ENCODE measurements around the gene MYO1H.

MYO1H gene

DNA sequence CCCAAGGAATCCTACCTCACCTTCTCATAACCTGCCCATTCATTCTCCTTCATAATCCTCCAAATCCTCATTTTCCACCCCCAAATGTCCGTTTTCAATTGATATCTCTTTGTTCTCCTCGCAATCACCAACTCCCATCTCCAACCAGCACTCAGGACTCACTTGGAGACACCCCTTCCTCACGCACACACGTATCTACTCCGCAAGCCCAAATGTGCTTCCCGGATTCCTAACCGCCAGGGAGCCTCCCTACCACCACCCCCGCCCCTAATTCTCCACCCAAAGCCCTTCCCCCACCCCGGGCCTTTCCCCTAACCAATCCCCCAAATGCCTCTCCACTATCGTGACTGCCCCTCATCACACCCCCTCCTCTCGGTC is 129.1 kb downstream of the MYO1H start:
- no peak for DNase-seq

GRCh38 chr12:109477185-109477962 is 129.7 kb downstream of the MYO1H start, which contains the start of the genes KCTD10 and UBE3B:
Gene KCTD10, minus strand, starts transcription at chr12:109477300. Its CDS starts 38 bp downstream, at chr12:109477262.
Gene UBE3B, plus strand, starts transcription at chr12:109477634. Its CDS starts 5,918 bp downstream, at chr12:109483552.
- DNase-seq, result peak; percentile 91

- DNase-seq, result no peak
Observed at GRCh38 chr12:109477963-109478315, 130.2 kb downstream of the MYO1H start.

DNA sequence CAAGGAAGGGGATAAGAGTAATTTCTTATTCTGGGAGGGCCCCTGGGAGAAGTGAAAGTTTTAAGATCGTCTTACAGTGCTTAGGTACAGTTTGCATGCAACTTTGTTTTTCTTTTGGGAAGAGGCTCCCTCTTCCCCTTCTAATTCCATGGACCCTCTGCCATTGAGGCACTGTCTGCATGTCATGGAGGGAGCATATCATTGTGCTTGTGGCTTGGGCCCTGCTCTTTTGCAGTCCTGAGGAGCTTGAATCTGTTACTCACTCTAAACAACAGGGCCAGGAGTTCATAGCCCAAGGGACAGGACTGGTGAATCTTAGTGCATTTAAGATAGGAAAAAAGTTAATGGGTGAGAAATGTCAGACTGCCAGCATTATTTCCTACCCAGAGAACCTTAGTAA is 132.1 kb downstream of the MYO1H start:
- DNase-seq, result no peak

DNA sequence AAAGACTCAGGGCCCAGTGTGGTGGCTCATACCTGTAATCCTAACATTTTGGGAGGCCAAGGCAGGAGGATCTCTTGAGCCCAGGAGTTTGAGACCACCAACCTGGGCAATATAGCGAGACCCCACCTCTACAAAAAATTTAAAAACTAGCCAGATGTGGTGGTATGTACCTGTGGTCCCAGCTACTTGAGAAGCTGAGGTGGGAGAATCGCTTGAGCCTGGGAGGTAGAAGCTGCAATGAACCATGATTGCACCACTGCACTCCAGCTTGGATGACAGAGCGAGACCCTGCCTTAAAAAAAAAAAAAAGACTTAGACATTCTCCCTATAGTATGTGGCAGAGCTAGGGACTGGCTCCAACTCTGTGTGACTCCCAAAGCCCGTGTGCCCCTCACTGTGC is 132.7 kb downstream of the MYO1H start:
- DNase-seq, result no peak

- DNase-seq, result no peak
Observed at GRCh38 chr12:109481863-109482262, 134.2 kb downstream of the MYO1H start.

GRCh38 chr12:109482491-109482890 is 134.8 kb downstream of the MYO1H start:
- no peak for DNase-seq

GRCh38 chr12:109482894-109483293 is 135.2 kb downstream of the MYO1H start:
- DNase-seq, result no peak

GRCh38 chr12:109483346-109483745 is 135.6 kb downstream of the MYO1H start:
- DNase-seq, result no peak

- no peak for DNase-seq
Observed at GRCh38 chr12:109485201-109485600, 137.5 kb downstream of the MYO1H start.

- no peak for DNase-seq
Observed at GRCh38 chr12:109487181-109488050, 139.7 kb downstream of the MYO1H start.

GRCh38 chr12:109488051-109488665 is 140.5 kb downstream of the MYO1H start:
- DNase-seq, result no peak

GRCh38 chr12:109489016-109489954 is 141.6 kb downstream of the MYO1H start:
- DNase-seq, result no peak

DNA sequence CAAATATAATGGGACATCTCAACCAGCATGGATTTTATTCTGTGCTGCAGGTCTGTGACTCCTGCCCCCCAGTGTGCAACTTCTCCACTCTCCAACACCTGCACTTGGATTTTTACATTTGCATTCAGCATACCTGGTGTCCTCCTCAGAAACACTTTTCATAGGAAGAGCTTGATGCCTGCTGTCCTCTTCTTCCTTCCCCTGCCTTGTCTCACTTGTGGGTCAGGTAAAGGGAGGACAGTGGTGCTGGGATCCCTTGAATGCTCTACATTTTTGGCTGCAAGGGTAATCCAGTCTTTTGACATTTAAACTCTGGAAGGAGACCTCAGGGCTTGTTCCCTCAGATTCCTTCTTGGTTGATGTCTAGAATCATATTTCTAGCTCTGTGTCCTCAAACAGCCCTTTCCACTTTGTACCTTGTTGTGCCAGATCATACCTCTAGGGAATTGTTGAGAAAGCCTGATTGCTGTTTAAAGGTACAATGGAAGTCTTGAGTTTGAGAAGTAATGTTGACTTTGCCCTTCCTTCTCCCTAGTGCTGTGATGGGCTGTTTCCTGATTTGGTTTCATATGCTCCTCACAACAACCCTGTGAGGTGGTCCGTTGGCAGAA is 142.4 kb downstream of the MYO1H start:
- no peak for DNase-seq

DNA sequence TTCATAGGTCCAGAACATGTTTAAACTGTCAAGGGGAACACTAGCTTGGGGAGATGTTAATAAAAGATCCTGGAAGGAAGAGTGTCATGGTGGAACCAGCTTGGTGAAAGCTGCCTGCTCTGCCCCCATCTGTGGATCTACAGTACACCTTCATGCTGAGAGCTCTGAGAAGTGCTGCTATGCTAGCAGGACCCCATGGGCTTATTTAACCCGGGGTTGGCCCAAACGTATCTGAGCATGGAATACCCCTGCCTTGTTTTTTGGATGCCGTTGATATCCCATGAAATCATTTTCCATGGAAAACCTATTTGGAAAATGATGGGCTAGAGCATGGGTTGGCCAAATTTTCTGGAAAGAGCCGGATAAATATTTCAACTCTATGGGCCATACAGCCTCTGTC is 144.0 kb downstream of the MYO1H start:
- DNase-seq, result no peak

DNA sequence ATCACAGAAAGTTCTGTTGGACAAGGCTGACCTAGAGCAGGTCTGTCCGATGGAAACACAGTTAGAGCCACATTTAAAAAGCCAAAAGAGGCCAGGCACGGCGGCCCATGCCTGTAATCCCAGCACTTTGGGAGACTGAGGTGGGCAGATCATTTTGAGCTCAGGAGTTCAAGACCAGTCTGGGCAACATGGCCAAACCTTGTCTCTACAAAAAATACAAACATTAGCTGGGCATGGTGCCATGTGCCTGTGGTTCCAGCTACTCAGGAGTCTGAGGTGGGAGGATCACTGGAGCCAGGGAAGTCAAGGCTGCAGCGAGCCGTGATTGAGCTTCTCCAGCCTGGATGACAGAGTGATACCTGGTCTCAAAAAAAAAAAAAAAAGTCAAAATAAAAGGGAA is 144.7 kb downstream of the MYO1H start:
- DNase-seq, result no peak

DNA sequence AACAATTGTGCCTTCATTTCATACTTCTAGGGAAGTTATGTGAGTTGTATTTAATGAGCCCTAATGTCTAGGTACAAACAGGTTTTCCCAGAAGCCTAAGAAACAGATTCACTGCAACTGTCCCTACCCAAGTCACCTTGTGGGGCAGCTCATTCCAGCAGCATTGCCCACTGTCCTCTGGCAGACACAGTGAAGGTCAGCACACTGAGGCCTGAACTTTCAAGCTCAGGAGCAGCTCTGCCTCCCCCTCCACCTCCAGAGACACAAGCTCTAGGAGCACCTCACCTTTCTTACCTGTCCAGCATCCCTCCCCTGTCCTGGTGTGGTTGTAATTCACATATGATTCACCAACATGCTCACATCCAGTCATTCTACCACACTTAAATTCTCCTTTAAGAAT is 145.4 kb downstream of the MYO1H start:
- DNase-seq, result no peak

GRCh38 chr12:109493938-109494337 is 146.2 kb downstream of the MYO1H start:
- no peak for DNase-seq

GRCh38 chr12:109494348-109494881 is 146.7 kb downstream of the MYO1H start:
- DNase-seq, result no peak

GRCh38 chr12:109495012-109495411 is 147.3 kb downstream of the MYO1H start:
- DNase-seq, result no peak

GRCh38 chr12:109496306-109496705 is 148.6 kb downstream of the MYO1H start:
- DNase-seq, result no peak

DNA sequence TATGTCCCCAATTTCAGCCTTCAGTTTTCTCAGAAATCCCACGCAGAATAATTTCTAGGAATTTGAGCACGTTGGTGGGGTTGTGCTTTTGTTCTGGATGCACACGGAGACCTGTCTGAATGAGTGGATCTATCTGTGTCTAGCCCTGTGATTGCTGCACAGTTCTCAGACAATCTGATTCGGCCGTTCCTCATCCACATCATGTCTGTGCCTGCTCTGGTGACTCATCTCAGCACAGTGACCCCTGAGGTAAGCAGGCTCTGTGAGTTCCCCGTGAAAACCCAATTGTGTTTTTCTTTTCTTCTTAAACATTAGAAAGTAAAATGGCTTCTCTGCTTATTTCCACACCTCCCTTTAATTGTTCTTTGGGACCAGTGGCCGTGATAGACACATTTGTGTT is 150.0 kb downstream of the MYO1H start:
- DNase-seq, result no peak

Data from right hindlimb (tissue), 1 donor.